HG03064 (cell line): ENCODE measurements around the gene STMN3.

Experiments
- ATAC-seq: cut with Tn5 transposase; IDR thresholded peaks from one replicate; pipeline ENCODE4 v1.9.1; 2021; ENCODE audit warnings: low read depth; ENCODE audit not compliant: unreplicated experiment

Gene STMN3

DNA sequence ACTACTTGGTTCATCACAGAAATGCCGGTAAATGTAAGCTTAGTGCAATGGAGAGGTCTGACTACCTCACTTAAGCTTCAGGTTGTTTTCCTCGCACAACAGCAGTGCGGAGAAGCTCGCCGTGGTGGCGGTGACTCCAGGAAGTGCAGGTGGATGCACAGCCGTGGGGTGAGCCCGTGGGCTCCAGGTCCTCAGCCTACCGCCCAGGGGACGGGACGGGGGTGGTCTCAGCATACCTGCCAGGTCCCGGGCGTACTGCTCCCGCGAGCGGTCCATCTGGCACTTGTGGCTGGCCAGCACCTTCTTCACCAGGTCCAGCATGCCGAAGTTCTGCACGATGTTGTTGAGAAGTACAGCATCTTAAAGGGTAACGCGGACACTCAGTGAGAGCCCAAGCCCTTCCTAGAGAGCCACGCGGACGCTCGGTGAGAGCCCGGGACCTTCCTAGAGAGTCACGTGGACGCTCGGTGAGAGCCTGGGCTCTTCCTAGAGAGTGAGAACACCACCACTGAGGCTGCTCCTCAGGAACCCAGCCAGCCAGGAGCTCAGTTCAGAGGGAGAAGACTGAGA, 61.4 kb downstream of the STMN3 start:
- ATAC-seq = no peak

- no peak for ATAC-seq
Measured at GRCh38 chr20:63591147-63591533, 62.1 kb downstream of the STMN3 start.

GRCh38 chr20:63590218-63591146, 62.7 kb downstream of the STMN3 start:
- no peak for ATAC-seq
